WI38 (cell line): Measurements from ENCODE around the gene MSANTD1.

Source experiments
- H3K4me3 ChIP-seq: 2 replicates; pipeline ENCODE4 v1.5.1; 2011; ENCODE audit warnings: low read depth, mild to moderate bottlenecking, control low read depth, low read length
- CTCF ChIP-seq: IDR thresholded peaks from 2 replicates; pipeline ENCODE4 v1.5.1; 2012; ENCODE audit warnings: low read depth, mild to moderate bottlenecking, control low read depth, low read length

Gene MSANTD1

DNA sequence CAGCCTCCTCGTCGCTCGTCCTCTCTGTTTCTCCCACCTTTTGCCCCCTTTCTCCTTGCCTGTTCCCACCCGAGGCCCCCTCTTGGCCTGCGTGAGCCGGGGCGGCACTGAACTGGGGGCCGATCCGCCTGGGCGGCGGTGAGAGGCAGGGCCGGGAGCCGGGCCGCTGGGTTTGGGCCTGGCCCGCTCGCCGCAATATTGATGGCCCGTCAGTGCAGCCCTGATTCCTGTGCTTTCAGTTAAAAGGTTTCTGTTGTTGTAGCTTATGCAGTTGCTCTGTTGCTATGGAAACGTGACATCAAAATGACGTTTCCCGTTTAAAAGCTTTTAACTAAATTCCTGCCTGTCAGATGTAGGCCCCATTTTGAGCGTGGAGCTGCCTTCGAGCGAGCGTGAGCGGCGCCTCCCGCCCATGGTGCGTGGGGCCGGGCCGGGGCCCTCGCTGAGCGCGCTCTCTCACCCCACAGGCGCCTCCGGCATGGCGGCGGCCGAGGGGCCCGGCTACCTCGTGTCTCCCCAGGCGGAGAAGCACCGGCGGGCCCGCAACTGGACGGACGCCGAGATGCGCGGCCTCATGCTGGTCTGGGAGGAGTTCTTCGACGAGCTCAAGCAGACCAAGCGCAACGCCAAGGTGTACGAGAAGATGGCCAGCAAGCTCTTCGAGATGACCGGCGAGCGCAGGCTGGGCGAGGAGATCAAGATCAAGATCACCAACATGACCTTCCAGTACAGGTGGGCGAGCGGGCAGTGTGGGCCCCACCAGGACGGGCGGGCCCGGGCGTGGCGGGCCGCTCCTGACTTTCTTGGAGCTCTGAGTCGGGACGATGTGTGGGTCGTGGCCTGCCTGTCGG is at the start of gene MSANTD1:
MSANTD1 (plus strand) TSS at position 349 of the 851 bp plus-strand sequence; CDS start at position 413, 64 bp downstream.
- no peak within 1 kb of the TSS for H3K4me3 ChIP-seq
- no peak for TF ChIP-seq CTCF

- H3K4me3 ChIP-seq, result no peak overlapping the region
- no peak for TF ChIP-seq CTCF
These were observed 49.1 kb upstream of the MSANTD1 start for GRCh38 chr4:3199653-3200422.

DNA sequence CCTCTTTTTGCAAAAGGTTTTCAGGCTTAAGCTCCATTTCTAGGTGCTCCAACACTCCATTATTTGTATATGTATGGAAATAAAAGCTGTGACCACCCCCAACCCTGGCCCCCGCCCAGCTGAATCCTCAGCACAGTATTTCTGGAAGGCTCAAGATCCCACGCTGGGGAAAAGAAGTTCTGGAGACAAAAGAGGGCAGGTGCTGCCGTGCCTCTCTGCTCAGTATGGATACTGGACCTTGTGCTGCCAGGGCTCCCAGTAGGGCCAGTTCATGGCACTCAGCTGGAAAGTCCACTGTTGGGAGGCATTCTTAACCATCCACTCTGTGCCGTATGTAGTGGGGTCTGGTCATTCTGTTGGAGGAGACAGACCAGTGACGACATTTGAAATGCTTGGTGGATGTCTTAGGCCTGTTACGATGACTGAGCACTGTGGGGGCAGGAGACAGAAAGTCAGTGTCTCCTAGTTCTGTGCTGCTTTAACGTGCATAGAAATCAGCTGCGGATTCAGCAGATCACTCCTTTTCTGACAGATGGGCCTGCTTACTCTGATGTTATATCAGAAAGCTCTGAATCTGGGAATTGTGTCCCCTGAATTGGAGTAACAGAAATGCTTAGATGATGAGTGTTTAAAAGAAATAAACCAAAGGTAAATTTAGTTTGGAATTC is 48.4 kb upstream of the MSANTD1 start:
- no peak for TF ChIP-seq CTCF
- H3K4me3 ChIP-seq, result no peak overlapping the region

DNA sequence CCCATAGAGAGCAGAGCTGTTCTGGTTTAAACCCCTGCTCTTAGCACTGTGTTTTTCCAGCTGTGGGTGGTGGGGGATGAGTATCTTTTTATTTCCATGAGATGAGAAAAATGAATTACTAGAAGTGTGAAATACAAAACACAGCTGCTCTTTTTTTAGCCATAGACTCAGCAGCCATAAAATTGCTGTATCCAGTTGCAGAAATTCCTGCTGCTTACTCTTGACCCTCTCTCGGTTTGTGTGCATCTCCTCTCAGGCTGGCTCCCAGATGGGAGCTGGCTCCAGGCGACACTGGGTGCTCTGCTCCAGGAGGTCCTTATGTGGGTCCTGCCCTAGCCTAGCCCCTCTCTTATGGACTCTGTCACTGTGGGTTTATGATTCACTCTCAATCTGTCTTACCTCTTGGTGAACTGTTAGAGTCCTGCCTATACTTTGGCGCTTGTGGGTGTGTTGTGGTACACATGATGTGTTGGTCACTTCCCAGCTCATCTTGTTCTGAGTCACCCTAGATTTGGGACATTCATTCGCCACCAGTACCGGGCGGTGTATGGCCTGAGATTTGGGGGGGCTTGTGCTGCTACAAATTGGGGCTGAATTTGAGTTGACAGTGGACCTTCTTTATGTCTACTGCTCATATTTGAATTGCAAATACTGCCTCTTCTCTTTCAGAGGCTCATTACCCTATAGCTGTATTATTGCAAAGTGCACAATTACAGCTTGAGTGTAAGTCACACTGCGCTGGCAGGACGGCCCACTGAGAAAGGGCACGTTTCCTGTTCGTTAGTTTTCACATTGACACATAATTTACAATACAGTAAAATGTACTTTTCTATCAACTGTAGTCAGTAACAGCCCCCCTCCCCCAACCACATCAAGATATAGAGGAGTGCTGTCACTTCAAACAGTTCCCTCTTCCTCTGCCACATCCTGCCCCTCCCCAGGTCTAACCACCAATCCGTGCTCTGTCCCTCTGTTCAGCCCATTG is 46.9 kb upstream of the MSANTD1 start:
- no peak overlapping the region for H3K4me3 ChIP-seq
- no peak for TF ChIP-seq CTCF

- H3K4me3 ChIP-seq, result no peak overlapping the region
- no peak for TF ChIP-seq CTCF
These were observed 45.8 kb upstream of the MSANTD1 start for GRCh38 chr4:3202836-3203820.
